ENCODE measurements around the gene EYA2.

The EYA2 gene

DNA sequence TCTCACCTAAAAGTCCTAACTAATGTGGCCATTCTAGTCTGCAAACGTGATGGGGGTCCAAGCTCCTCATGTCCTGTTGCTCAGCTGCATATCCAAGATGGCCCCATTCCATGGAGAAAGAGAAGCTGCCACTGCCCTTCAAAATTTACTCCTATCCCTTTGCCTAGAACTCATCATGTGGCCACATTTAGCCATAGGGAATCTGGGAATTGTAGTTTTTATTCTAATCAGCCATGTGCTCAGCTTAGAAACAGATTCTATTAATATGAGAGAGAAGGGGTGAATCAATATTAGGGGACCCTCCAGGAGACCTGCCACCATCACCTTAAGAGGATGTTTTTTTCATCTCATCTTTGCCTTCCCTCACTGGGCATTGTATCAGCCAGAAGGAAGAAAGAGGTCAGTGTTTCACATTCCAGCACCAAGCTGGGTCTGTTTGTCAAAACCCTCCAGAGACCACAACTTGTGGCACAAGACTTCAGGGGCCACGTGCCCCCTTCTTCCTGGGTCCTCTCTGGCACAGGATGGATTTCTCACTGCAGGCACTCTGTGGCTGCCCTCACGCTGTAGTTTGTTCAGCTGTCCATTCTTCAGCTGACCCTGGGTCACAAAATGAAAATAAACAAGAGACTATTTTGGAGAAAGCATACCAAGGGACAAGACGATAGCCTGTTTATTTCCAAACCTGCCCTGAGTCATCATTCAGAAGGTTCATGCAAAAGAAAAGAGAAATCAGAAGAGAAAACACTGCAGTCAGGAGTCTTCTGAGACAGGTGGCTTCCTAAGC, 172.0 kb downstream of the EYA2 start:
- DNase-seq (ENCODE audit: low read depth in 2 of 2), result no peak

- no peak for DNase-seq (ENCODE audit: low read depth in 2 of 2)
These were observed 173.1 kb downstream of the EYA2 start for GRCh38 chr20:47067776-47068175.

GRCh38 chr20:47070176-47070575, 175.5 kb downstream of the EYA2 start:
- DNase-seq (ENCODE audit: low read depth in 2 of 2), result no peak

DNA sequence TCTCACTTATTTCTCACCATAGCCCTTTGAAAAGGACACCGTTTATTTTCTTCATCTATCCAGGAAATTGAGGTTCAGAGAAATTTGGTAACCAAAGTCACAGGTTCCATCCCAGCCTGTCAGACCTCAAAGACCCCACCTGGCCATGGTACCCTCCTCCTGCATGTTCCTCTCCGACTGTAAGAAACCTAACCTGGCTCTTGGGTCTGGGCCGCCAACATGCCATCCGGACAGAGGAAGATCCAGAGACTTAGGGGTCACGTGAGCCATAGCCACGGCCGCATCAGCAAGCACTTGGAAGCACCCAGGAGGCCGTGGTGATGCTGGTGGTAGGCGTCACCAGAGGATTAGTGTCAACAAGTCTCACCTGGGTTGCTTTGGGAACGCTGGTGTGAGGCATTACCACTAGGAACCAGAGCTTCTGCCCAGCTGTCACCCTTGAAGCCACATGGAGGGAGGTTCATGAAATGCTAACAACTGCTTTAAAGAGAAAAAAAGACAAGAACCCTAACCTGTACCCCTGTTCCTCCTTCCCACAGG, 177.1 kb downstream of the EYA2 start:
- no peak for DNase-seq (ENCODE audit: low read depth in 2 of 2)

GRCh38 chr20:47073766-47074475, 179.3 kb downstream of the EYA2 start:
- DNase-seq (ENCODE audit: low read depth in 2 of 2), result no peak

DNA sequence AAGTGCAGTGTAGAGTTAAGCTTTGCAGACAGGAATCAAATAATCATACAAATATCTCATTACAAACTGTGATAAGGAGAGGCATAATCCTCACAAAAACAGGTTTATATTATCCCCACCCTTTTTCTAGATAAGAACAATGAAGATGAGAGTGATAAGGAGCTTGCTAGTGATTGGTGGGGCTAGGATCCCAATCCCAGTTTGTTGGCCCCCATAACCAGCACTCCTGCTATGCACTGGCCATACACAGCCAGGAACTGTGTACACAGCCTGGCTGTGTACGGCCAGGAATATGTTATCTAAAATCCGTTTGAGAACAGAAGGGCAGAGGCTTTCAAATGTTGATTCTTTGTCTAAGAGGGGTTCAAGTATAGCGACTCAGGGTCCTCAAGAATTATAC, 180.6 kb downstream of the EYA2 start:
- DNase-seq (ENCODE audit: low read depth in 2 of 2), result no peak

DNA sequence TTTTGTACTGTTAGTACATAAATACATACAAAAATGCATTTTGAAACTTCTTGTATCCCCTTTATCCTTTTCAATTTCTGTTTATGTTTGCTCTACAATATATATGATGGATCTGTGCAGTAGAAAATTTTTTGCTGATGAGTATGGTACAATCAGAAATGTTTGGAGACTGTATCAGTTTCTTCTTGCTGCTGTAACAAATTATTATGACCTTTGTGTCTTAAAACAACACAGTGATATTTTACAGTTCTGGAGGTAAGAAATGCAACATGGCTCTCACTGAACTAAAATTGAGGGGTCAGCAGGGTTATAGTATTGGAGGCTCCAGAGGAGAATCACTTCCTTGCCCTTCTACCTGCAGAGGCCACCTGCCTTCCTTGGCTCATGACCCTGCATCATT, 184.4 kb downstream of the EYA2 start:
- DNase-seq (ENCODE audit: low read depth in 2 of 2), result no peak

DNA sequence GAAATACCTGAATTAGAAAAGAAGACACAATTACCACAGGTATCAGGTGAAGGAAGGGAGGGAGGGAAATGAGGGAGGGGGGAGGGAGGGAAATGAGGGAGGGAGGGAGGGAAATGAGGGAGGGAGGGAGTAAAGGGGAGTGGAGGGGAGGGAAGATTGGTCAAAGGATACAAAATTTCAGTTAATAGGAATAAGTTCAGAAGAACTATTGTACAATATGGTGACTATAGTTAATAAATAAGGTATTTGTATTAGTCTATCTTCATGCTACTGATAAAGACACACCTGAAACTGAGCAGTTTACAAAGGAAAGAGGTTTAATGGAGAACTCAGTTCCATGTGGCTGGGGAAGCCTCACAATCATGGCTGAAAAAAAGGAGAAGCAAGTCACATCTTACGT, 185.7 kb downstream of the EYA2 start:
- DNase-seq (ENCODE audit: low read depth in 2 of 2), result no peak

- no peak for DNase-seq (ENCODE audit: low read depth in 2 of 2)
These were observed 191.7 kb downstream of the EYA2 start for GRCh38 chr20:47086316-47086715.

DNA sequence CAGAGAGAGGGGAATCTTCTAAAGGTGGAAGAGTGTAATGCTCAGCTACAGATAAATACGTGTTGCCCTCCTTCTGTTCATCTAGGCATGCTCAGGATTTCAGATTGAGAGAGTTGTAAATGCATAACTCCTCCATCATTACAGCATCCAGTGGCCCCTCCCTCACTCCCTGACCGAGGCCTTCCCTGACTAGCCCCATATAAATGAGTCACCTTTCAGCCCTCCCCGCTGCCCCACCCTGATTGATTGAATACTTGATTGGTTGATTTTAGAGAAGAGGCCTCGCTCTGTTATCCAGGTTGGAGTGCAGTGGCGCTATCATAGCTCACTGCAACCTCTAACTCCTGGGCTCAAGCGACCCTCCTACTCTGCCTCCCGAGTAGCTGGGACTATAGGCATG, 193.7 kb downstream of the EYA2 start:
- no peak for DNase-seq (ENCODE audit: low read depth in 2 of 2)

DNA sequence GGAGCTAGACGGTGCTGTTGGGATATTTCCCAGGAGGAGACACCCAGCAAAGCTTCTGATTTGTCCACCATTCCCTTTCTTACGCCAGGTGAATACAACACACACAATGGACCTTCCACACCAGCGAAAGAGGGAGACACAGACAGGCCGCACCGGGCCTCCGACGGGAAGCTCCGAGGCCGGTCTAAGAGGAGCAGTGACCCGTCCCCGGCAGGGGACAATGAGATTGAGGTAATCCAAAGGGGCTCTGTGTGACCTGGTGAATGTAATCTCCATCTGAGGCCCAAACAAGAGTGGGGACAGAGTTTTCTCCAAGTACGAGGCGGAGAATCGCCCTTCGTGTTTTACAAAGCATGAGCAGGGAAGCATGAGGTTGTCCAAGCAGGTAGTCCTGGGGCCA, 194.5 kb downstream of the EYA2 start:
- no peak for DNase-seq (ENCODE audit: low read depth in 2 of 2)

GRCh38 chr20:47090835-47091234, 196.2 kb downstream of the EYA2 start:
- no peak for DNase-seq (ENCODE audit: low read depth in 2 of 2)

GRCh38 chr20:47093320-47093966, 198.8 kb downstream of the EYA2 start:
- no peak for DNase-seq (ENCODE audit: low read depth in 2 of 2)

DNA sequence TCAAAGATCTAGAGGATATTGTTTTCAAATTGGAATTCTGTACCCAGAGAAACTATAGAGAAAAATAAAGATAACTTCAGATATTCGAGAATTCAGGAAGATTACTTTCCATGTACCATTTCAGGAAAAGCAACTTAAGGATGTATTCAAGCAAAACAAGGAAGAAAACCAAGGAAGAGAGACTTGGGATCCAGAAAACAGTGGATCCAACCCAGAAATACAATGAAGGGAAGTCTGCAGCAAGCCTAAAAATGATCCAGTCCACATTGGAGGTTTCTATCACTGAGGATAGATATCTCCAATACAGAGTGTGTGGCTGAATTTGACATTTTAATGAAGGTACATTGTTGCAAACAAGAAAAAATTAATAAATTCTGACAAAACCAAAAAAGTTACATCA, 201.0 kb downstream of the EYA2 start:
- DNase-seq (ENCODE audit: low read depth in 2 of 2), result no peak

DNA sequence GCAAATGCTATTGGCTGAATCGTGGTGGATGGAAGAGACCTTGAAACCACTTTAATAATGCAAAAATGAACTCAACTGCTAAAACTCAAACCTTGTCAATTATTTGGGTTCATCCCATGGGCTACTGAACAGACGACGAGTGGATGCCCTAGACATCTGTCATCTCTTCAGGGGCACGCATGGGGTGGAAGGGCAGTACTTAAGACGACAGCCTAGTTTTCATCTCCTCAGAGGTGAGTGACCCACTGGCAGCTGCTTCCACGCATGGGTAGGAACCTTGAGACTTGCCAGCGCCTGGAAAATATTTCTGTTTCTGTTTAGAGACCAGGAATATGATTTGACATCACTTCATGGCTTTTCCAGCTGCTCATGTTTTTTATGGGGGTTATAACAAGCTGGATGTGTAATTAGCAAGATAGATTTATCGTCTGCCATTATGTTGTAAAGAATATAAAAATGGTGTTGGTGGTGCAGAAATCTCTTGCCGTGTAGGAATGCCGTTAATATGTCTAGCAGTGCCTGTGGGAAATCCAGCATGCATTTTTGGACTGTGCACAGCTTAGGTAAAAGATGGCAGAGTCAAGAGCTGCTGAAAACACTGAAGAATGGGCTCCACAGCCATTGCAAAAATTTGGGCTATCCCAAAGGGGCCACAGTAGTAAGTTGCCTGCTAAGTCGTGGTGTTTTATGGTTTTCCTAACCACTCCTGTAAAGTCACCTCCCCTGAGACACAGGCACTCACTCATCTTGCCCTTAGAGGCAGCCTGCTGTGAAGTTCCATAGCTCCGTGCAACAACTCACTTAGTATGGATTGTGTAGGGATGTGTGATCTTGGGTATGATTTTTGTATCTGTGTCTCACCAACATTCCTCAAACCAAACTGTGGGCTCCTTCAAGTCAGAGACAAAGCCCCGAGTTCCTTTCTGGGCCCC, 203.3 kb downstream of the EYA2 start:
- no peak for DNase-seq (ENCODE audit: low read depth in 2 of 2)

GRCh38 chr20:47099093-47099492, 204.4 kb downstream of the EYA2 start:
- DNase-seq (ENCODE audit: low read depth in 2 of 2), result no peak

GRCh38 chr20:47099825-47100441, 205.3 kb downstream of the EYA2 start:
- no peak for DNase-seq (ENCODE audit: low read depth in 2 of 2)

DNA sequence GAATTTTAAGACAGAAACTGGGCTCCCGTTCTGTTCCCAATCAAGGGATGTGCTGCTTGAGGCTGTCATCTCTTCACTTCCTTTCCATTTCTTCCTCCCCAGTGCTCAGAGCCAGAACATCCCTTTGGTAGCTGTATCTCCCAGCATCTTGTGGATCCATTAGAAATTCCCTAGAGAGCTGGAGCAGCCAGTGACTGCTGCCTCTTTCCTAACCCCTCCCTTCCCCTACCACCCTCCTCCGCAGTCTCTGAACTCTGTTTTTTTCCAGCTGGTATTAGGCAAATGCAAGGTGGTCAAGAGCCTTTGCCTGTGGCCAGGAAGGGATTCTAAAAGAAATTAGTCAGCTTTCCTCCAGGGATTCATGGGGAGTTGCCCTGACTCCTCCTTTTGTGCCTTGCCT, 208.0 kb downstream of the EYA2 start:
- no peak for DNase-seq (ENCODE audit: low read depth in 2 of 2)

- DNase-seq (ENCODE audit: low read depth in 2 of 2), result no peak
These were observed 212.1 kb downstream of the EYA2 start for GRCh38 chr20:47106786-47107185.

DNA sequence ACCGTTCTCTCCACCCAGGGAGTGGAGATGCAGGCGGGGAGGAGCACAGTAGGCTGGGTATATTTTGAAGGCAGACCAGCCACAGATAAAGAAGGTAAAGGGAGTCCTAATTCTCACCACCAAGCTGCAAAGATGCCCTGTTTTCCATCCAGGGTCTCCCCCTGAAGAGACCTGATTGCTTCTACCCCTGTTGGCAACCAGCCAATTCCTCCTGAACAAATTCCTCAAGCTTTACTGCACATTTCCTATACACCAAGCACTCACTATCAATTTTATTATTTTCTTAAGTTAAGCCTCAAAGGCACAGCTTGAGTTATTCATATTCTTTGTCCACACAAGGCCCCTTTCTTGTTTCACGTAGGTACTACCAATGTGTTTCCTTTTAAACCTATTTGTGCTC, 214.4 kb downstream of the EYA2 start:
- DNase-seq (ENCODE audit: low read depth in 2 of 2), result no peak

DNA sequence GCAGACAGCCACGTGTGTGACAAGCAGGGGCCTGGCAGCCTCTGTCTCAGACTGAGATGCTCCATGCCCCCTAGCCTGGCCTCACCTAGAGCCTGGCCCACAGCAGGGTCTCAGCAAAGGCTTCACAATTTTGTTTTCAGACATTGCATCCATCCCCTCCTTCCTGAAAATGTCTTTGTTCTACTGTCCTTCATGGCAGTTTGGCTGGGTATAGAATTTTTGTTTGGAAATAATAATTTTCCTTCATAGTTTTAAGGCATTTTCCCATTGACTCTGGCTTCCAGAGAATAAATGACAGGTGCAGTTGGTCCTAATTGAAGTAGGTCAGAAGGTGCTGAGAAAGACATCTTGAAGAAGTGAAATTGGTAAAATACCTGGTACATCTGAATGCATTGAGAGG, 216.2 kb downstream of the EYA2 start:
- DNase-seq (ENCODE audit: low read depth in 2 of 2), result no peak
